ENCODE results near the gene MYO5B. TPM values are rescaled to one million over a fixed set of nuclear protein-coding genes. Genes with fewer than 3 reads are reported as not detected.

Gene MYO5B
- total RNA-seq, 1 donor from 2014 or later = 1.5 TPM

GRCh38 chr18:50079571-50080295, 115.2 kb downstream of the MYO5B start:
- no peak overlapping the region for H3K4me3 Mint-ChIP-seq (ENCODE audit: unreplicated experiment)
- H3K4me1 Mint-ChIP-seq (ENCODE audit: unreplicated experiment) = no peaks in the 10 kb centered on the region
- H3K27ac Mint-ChIP-seq (ENCODE audit: unreplicated experiment) = no peak overlapping the region
- no peaks in the 10 kb centered on the region for H3K36me3 Mint-ChIP-seq (ENCODE audit: low read depth, unreplicated experiment)
- DNase-seq (ENCODE audit: low spot score) = no peak
- no peaks in the 10 kb centered on the region for H3K9me3 Mint-ChIP-seq (ENCODE audit: unreplicated experiment)
- TF ChIP-seq, protein P1, sequence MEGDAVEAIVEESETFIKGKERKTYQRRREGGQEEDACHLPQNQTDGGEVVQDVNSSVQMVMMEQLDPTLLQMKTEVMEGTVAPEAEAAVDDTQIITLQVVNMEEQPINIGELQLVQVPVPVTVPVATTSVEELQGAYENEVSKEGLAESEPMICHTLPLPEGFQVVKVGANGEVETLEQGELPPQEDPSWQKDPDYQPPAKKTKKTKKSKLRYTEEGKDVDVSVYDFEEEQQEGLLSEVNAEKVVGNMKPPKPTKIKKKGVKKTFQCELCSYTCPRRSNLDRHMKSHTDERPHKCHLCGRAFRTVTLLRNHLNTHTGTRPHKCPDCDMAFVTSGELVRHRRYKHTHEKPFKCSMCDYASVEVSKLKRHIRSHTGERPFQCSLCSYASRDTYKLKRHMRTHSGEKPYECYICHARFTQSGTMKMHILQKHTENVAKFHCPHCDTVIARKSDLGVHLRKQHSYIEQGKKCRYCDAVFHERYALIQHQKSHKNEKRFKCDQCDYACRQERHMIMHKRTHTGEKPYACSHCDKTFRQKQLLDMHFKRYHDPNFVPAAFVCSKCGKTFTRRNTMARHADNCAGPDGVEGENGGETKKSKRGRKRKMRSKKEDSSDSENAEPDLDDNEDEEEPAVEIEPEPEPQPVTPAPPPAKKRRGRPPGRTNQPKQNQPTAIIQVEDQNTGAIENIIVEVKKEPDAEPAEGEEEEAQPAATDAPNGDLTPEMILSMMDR (IDR thresholded peaks at IDR 0.05; ENCODE audit: unreplicated experiment) = no peak
- peaks cover 2% of the 10 kb centered on the region for H3K27me3 Mint-ChIP-seq (ENCODE audit: unreplicated experiment)

DNA sequence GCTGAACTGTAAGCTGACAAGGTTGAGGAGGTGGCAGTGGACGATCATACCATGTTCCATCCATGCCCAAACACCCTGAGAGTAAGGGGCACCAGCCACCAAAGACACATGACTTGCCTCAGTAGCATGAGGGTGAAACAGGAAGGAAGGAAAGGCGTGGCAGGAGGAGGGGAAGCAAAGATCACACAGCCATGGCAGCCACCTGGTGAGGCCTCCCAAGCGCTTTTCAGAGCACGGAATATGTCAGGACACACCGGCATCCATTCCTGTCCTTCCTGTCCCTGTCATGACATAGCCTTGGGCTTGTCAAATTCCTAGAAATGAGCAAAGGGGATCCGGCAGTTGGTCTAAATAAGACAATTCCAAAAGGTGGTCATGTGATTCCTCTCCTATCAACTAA, 118.7 kb downstream of the MYO5B start:
- DNase-seq (ENCODE audit: low spot score) = no peak
- no peaks in the 10 kb centered on the region for H3K9me3 Mint-ChIP-seq (ENCODE audit: unreplicated experiment)
- TF ChIP-seq, protein P1 (IDR thresholded peaks at IDR 0.05; ENCODE audit: unreplicated experiment) = no peak
- H3K27me3 Mint-ChIP-seq (ENCODE audit: unreplicated experiment) = peaks cover 2% of the 10 kb centered on the region
- H3K4me1 Mint-ChIP-seq (ENCODE audit: unreplicated experiment) = no peaks in the 10 kb centered on the region
- no peaks in the 10 kb centered on the region for H3K36me3 Mint-ChIP-seq (ENCODE audit: low read depth, unreplicated experiment)
- H3K4me3 Mint-ChIP-seq (ENCODE audit: unreplicated experiment) = no peak overlapping the region
- H3K27ac Mint-ChIP-seq (ENCODE audit: unreplicated experiment) = no peak overlapping the region

DNA sequence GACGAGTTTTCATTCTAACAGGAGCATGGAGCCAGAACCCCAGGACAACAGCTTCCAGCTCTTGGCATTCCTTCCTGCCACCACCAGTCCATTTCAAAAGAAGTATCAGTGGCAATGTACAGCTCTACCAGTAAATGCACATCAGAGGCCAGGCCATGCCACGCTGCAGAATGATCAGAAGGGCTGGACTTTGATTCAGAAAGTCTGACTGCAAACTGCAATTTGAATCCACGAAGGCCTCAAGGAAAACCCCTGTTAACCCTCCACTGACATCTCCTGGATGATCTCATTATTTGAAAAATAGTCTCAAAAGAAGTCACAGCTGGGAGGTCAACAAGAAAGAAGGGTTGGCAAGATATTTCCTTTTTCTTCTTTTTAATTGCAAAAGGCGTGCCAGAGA, 119.2 kb downstream of the MYO5B start:
- H3K27ac Mint-ChIP-seq (ENCODE audit: unreplicated experiment) = no peak overlapping the region
- no peaks in the 10 kb centered on the region for H3K9me3 Mint-ChIP-seq (ENCODE audit: unreplicated experiment)
- H3K4me1 Mint-ChIP-seq (ENCODE audit: unreplicated experiment) = no peaks in the 10 kb centered on the region
- no peaks in the 10 kb centered on the region for H3K27me3 Mint-ChIP-seq (ENCODE audit: unreplicated experiment)
- H3K4me3 Mint-ChIP-seq (ENCODE audit: unreplicated experiment) = no peak overlapping the region
- DNase-seq (ENCODE audit: low spot score) = no peak
- H3K36me3 Mint-ChIP-seq (ENCODE audit: low read depth, unreplicated experiment) = no peaks in the 10 kb centered on the region
- TF ChIP-seq, protein P1 (IDR thresholded peaks at IDR 0.05; ENCODE audit: unreplicated experiment) = no peak

- DNase-seq (ENCODE audit: low spot score) = no peak
- no peaks in the 10 kb centered on the region for H3K36me3 Mint-ChIP-seq (ENCODE audit: low read depth, unreplicated experiment)
- no peaks in the 10 kb centered on the region for H3K9me3 Mint-ChIP-seq (ENCODE audit: unreplicated experiment)
- H3K27me3 Mint-ChIP-seq (ENCODE audit: unreplicated experiment) = no peaks in the 10 kb centered on the region
- H3K4me1 Mint-ChIP-seq (ENCODE audit: unreplicated experiment) = no peaks in the 10 kb centered on the region
- no peak overlapping the region for H3K4me3 Mint-ChIP-seq (ENCODE audit: unreplicated experiment)
- H3K27ac Mint-ChIP-seq (ENCODE audit: unreplicated experiment) = no peak overlapping the region
- TF ChIP-seq, protein P1 (IDR thresholded peaks at IDR 0.05; ENCODE audit: unreplicated experiment) = no peak
These were observed 120.5 kb downstream of the MYO5B start for GRCh38 chr18:50074404-50074803.

- TF ChIP-seq, protein P1 (IDR thresholded peaks at IDR 0.05; ENCODE audit: unreplicated experiment) = no peak
- no peak overlapping the region for H3K4me3 Mint-ChIP-seq (ENCODE audit: unreplicated experiment)
- H3K27ac Mint-ChIP-seq (ENCODE audit: unreplicated experiment) = no peak overlapping the region
These were observed 121.6 kb downstream of the MYO5B start for GRCh38 chr18:50073319-50073718.

More at GRCh38 chr18:50073319-50073718, 121.6 kb downstream of the MYO5B start:
- Mint-ChIP-seq H3K27me3 (ENCODE audit: unreplicated experiment) (no peaks in the 10 kb centered on the region), H3K4me1 (ENCODE audit: unreplicated experiment) (no peaks in the 10 kb centered on the region), H3K9me3 (ENCODE audit: unreplicated experiment) (no peaks in the 10 kb centered on the region), H3K36me3 (ENCODE audit: low read depth, unreplicated experiment) (no peaks in the 10 kb centered on the region)
- DNase-seq (ENCODE audit: low spot score) = no peak
